GM21360 (cell line): Measurements from ENCODE around the gene CIP2A.
"Not testable (repeated sequence)": the region's sequence is repeated elsewhere in the genome, so short reads cannot be mapped to it uniquely, and the experiment has no call there.

Experiments
- ATAC-seq: cut with Tn5 transposase; IDR thresholded peaks from one replicate; pipeline ENCODE4 v1.9.1; 2021; ENCODE audit warnings: mild to moderate bottlenecking, moderate library complexity; ENCODE audit not compliant: unreplicated experiment

Gene CIP2A

GRCh38 chr3:108589081-108589997 lies at the start of gene CIP2A, which contains the start of gene DZIP3:
TSS of gene CIP2A (minus strand) at chr3:108589438. CDS start at chr3:108589375, 63 bp downstream.
TSS of gene DZIP3 (plus strand) at chr3:108589722. CDS start at chr3:108605407, 15,685 bp downstream.
- peak; percentile 92 for ATAC-seq

GRCh38 chr3:108629974-108630373 lies 40.7 kb upstream of the CIP2A start:
- ATAC-seq: no peak

- ATAC-seq: no peak
Measured at GRCh38 chr3:108623504-108623903, 34.3 kb upstream of the CIP2A start.

- ATAC-seq: no peak
Measured at GRCh38 chr3:108620250-108620649, 31.0 kb upstream of the CIP2A start.

- not testable (repeated sequence) for ATAC-seq
Measured at GRCh38 chr3:108616090-108616489, 26.9 kb upstream of the CIP2A start.

- no peak for ATAC-seq
Measured at GRCh38 chr3:108610651-108611050, 21.4 kb upstream of the CIP2A start.

GRCh38 chr3:108608750-108609149 lies 19.5 kb upstream of the CIP2A start:
- no peak for ATAC-seq

GRCh38 chr3:108605491-108605890 lies 16.3 kb upstream of the CIP2A start:
- ATAC-seq: no peak

GRCh38 chr3:108605028-108605427 lies 15.8 kb upstream of the CIP2A start:
- ATAC-seq: no peak

- ATAC-seq: no peak
Measured at GRCh38 chr3:108603691-108604090, 14.5 kb upstream of the CIP2A start.

- ATAC-seq: no peak
Measured at GRCh38 chr3:108602935-108603294, 13.7 kb upstream of the CIP2A start.

- ATAC-seq: peak; percentile 68
Measured at GRCh38 chr3:108602249-108602934, 13.2 kb upstream of the CIP2A start.

- no peak for ATAC-seq
Measured at GRCh38 chr3:108599677-108600409, 10.6 kb upstream of the CIP2A start.

GRCh38 chr3:108598375-108598774 lies 9.1 kb upstream of the CIP2A start:
- no peak for ATAC-seq

GRCh38 chr3:108595321-108595720 lies 6.1 kb upstream of the CIP2A start:
- ATAC-seq: no peak

GRCh38 chr3:108590460-108590859 lies 1.2 kb upstream of the CIP2A start:
- ATAC-seq: no peak

- no peak for ATAC-seq
Measured at GRCh38 chr3:108589998-108590323, 723 bp upstream of the CIP2A start.

- ATAC-seq: no peak
Measured at GRCh38 chr3:108588601-108589000, 637 bp downstream of the CIP2A start.

- ATAC-seq: no peak
Measured at GRCh38 chr3:108578064-108578463, 11.2 kb downstream of the CIP2A start.

GRCh38 chr3:108569336-108569735 lies 19.9 kb downstream of the CIP2A start:
- ATAC-seq: no peak

GRCh38 chr3:108566599-108566998 lies 22.6 kb downstream of the CIP2A start:
- no peak for ATAC-seq
